ENCODE measurements around the gene RDH14.

DNA sequence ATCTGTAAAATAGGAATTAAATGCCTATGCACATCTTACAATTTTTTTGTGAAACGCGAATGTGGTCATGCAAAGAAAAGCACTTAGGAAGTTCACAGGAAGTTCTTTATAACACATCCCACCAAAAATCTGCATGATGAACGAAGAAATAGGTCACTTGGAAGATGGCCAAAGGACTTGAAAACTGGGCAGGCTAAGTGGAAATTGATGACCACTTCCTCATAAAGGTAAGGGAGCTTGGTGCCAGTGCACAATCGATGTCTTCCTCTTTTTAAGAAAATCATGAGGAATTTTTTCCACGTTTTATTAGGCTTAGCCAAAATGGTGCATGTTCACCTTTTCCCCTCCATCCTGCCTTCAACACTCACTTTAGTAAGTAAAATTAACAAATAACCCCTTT, 37.2 kb upstream of the RDH14 start:
- TF ChIP-seq POLR2A (IDR thresholded peaks at IDR 0.05) (no peak), CTCF (IDR thresholded peaks at IDR 0.05) (no peak)
